ENCODE results near the gene KRT38.
"Not testable (repeated sequence)": the region's sequence is repeated elsewhere in the genome, so short reads cannot be mapped to it uniquely, and the experiment has no call there.

Gene KRT38

DNA sequence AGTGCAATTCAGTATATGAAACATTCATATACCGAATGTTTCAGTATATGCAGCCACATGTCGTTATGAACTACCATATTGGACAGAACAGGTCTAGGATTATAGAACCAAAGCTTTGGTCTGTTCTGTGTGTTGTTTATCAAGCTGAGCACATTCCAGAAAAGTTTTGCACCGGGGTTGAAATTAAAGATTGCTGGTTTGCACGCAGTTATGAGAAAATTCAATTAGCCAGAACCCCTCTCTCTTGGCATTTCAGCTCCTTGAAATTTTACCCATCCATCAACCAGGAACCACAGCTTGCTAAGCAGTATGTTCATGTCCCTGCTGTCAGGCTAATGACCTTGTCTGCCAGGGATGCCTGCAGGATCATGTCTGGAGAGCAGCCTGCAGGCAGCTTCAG is 16.9 kb upstream of the KRT38 start:
- no peak for DNase-seq

GRCh38 chr17:41456204-41456603 is 15.4 kb upstream of the KRT38 start:
- no peak for DNase-seq

- DNase-seq, result no peak
These were observed 14.5 kb upstream of the KRT38 start for GRCh38 chr17:41455236-41455635.

- DNase-seq, result no peak
These were observed 12.3 kb upstream of the KRT38 start for GRCh38 chr17:41453066-41453465.

- DNase-seq, result no peak
These were observed 11.5 kb upstream of the KRT38 start for GRCh38 chr17:41452281-41452680.

DNA sequence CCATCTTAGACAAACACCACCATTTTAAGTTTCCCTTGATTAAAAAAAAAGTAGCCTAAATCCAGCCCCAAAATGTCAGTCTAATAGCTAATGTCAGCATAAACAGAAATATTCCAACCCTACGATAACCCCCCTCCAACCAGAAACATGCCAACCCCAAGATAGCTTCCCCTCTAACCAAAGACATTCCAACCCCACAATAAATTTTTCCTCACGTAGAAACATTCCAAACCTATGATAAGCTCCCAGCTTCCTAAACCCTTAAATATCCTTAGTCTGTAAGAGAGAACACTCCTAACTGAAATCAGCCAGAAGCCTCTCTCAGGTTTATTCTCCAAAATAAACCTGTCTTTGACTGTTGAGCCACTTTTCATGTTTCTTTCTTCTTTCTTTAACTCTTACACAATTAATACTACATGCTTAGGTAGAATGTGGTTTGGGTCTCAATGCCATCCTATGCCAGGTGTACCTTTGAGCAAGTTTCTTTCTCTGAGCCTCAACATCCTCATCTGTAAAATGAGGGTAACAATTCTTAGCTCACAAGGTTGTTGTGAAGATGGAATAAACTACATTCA is 10.5 kb upstream of the KRT38 start:
- DNase-seq, result no peak

- no peak for DNase-seq
These were observed 8.2 kb upstream of the KRT38 start for GRCh38 chr17:41449008-41449407.

DNA sequence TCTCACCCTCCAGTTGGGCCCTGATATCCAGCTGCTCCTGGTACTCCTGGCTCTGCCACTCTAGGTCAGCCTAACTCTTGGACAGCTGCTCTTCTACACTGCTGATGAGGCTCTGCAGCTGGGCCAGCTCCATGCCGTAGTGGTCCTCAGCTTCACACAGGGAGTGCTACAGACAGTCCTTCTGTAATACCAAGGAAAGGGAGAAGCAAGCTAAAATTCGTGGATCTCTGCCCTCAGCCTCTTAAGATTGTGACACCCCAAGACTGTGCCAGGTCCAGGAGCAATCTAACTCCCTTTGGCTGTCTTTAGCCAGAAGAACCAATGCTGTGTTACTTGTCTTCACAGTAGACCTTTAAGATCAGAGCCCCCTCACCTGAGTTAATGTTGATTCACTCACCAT is 7.7 kb upstream of the KRT38 start:
- DNase-seq, result no peak

DNA sequence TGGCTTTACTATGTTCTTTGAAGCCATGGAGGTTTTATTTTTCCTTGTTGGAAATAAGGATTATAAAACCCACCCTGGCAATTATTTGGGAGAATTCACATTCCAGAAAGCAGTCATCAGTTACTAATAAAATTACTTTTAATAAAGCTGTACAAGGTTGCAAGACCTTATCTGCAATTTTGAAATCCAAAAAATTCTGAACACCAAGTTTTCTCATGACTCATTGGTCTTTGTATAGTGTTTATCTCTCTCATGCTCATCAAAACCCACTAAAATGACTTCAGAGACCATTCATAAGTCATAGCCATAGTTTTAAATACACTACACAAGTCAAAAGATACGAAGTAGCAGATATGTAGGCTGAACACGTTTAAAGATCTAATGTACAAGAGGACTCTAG is 6.0 kb upstream of the KRT38 start:
- no peak for DNase-seq

DNA sequence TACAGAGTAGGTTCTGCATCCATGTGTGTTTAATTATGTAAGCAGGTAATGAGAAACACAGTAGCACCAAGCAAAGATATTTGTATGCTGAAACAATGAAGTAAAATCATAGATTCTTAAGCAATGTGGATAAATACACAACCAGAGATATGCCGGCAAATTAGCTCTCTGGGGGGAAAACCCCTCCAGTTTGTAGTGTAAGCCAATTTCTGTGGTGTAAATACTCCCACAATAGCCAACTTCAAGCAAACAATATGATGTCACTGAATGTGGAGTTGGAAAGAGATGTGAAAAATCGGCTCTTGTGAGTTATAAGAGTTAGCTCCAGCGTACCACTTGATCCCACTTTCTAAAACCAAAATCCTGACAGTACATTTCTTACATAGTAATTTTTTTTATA is 3.9 kb upstream of the KRT38 start:
- DNase-seq, result no peak

- DNase-seq, result no peak
These were observed 3.4 kb upstream of the KRT38 start for GRCh38 chr17:41444186-41444585.

- DNase-seq, result no peak
These were observed 2.0 kb upstream of the KRT38 start for GRCh38 chr17:41442739-41443138.

GRCh38 chr17:41439375-41439774 is 1.4 kb downstream of the KRT38 start:
- DNase-seq, result no peak

GRCh38 chr17:41437769-41438168 is 3.0 kb downstream of the KRT38 start:
- no peak for DNase-seq

- no peak for DNase-seq
These were observed 3.5 kb downstream of the KRT38 start for GRCh38 chr17:41437254-41437653.

GRCh38 chr17:41434415-41434814 is 6.4 kb downstream of the KRT38 start:
- DNase-seq, result no peak

- DNase-seq, result no peak
These were observed 6.8 kb downstream of the KRT38 start for GRCh38 chr17:41434005-41434404.

- no peak for DNase-seq
These were observed 7.2 kb downstream of the KRT38 start for GRCh38 chr17:41433586-41433985.

- not testable (repeated sequence) for DNase-seq
These were observed 10.4 kb downstream of the KRT38 start for GRCh38 chr17:41430376-41430775.

DNA sequence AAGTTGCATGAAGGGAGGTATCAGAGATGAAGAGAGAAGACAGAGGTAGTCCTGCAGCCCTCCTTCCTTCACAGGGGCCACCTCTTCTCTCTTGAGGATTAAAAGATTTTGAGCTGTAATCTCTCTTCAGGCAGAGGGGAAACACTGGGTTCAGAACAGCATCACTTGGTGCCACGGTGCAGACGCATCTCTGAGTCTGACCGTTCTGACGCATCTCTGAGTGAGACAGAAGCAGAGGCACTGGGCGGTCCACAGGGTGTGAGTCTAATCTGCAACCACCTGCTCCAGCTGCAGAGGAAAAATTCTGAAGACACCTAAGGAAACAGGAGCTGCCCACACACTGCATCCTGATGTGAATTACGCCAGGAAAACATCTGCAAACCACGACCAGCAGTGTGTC is 11.1 kb downstream of the KRT38 start:
- no peak for DNase-seq

DNA sequence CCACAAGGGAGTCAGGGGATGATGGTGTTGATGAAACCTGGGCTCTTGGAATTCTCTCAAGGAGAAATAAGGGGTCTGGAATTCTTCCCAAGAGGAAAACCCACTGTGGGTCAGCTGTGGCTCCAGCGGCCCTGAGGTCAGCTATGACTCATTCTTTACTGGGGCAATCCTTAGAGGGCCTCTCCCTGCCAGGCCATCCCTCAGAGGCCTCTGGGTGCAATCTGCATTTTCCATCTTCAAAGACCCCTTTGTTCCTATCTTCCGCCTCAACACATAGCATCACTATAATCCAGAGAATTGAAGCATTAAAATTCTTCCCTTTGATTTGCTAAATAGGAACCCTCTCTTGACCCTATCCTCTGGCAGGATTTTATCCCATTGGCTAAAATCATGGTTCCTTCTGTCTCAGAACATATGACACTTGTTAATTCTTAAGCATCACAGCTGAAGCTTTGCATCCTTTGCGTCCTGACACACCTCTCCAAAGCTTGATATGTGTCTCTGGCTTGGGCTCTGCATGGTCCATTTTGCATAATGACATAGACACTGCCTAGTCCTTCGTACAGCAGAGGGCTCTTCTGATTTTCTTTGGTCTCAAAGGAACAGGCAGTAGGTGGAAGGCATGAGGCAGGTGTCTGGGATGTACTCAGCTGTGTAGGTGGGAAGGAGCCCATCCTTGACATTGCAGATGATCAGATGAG is 12.0 kb downstream of the KRT38 start:
- no peak for DNase-seq

DNA sequence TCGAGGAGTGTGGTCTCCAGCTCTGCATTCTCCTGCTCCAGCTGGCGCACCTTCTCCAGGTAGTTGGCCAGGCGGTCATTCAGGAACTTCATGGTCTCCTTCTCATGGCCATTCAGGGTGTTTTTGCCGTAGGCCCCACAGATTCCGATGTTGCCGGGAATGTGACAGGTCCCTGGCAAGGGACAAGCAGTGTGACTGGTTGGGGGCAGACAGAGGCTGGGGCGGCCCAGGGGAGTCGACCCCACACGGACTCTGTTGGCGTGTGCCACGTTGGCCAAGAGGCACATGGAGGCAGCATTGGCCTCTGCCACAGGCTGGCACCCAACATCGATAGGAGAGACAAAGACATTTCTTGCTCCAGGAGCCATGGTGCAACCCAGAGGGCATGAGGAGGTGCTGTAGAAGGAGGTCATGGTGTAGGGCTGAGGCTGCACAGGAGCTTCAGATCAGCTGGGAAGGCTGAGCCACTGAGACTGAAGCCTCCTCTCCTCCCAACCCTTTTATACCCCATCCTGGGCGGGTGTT is 16.6 kb downstream of the KRT38 start, which contains the start of gene KRT37:
KRT37 (minus strand) TSS at position 475 of the 525 bp plus-strand sequence; CDS start at position 413, 62 bp downstream.
- no peak for DNase-seq

GRCh38 chr17:41422586-41422985 is 18.2 kb downstream of the KRT38 start:
- DNase-seq, result not testable (repeated sequence)

GRCh38 chr17:41421617-41422016 is 19.2 kb downstream of the KRT38 start:
- no peak for DNase-seq

DNA sequence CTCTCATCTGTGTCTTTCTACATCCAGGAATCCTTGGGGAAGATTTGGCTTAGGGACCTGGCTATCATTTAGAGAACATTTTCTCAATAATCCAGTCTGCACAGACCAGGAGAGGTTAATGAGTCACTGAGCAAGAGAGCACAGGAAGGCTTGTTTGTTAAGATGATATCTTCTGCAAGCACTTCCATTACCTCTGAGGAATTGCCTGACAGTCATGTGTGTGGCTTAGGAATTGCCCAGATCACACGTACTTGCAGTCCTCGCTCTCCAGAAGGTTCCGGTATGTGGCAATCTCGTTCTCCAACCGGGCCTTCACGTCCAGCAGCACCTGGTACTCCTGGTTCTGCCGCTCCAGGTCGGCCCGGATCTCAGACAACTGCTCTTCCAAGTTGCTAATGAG is 19.7 kb downstream of the KRT38 start:
- no peak for DNase-seq

All from activated T-cell treated with anti-CD3 and anti-CD28 coated beads, Interleukin-2, amount 50 U/mL, for 1 hour (primary cell).